Nephron progenitor cell (in vitro differentiated cells): ENCODE results near the gene ADI1.

Experiments
- DNase-seq: peaks from one replicate; pipeline ENCODE4 v3.0.0; 2021
- H3K27ac Mint-ChIP-seq: 2 replicates; pipeline ENCODE4 v1.8.0; 2021; ENCODE audit warnings: mild to moderate bottlenecking, moderate library complexity, mixed read lengths
- H3K27me3 Mint-ChIP-seq: 2 replicates; pipeline ENCODE4 v1.8.0; 2021; ENCODE audit warnings: mild to moderate bottlenecking, low read depth, mixed read lengths; ENCODE audit not compliant: poor library complexity
- H3K36me3 Mint-ChIP-seq: 2 replicates; pipeline ENCODE4 v1.8.0; 2021; ENCODE audit warnings: low read depth, mixed read lengths
- H3K4me1 Mint-ChIP-seq: 2 replicates; pipeline ENCODE4 v1.8.0; 2021; ENCODE audit warnings: mixed read lengths
- H3K4me3 Mint-ChIP-seq: 2 replicates; pipeline ENCODE4 v1.8.0; 2021; ENCODE audit warnings: mild to moderate bottlenecking, moderate library complexity, mixed read lengths
- H3K9me3 Mint-ChIP-seq: 2 replicates; pipeline ENCODE4 v1.8.0; 2021; ENCODE audit warnings: mild to moderate bottlenecking, moderate library complexity, mixed read lengths
- TF ChIP-seq, protein P1 (sequence below): fragments of 200-600 bp; sonication (generic); IDR thresholded peaks from 2 replicates; pipeline ENCODE4 v1.5.0; 2021; ENCODE audit warnings: antibody characterized with exemption

Gene ADI1

DNA sequence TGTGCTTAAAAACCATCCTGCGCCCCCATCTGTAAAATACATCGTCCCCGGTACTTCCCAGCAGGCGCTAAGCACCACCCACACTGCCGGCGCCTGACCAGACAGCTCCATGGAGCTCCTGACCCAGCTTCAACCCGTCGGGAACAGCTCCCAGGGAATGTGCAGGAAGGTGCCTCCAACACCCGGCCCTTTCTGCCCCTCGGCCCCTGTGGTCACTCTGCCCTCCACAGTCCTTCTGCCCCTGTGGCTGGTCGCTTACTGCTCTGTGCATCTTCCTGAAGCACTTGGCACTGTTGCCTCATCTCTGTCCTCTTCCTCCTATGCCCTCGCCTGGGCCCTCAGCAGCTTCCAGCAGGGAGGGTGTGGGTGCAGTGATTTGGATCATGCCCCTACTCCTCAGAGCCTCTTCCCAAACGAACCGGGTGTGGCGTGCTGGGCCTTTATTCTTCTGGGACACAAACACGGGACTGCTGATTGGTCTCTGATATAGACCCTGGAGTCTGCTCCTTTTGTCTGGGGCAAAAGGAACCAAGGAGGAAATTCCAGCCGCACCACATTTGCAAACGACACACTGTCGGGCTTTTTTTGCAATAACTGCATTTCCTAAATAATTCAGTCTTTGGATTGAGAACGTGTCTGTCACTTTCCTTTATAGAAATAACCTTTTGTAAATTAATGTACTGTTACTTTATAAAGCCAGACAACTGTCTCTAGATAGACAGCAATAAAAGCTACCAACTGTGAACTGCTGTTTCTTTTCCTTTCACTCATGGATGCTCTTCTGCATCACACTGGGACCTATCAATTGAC lies 65.9 kb downstream of the ADI1 start:
- Mint-ChIP-seq H3K9me3 (no peaks in the 10 kb centered on the region), H3K36me3 (peaks cover 63% of the 10 kb centered on the region), H3K27me3 (peaks cover under 1% of the 10 kb centered on the region), H3K4me3 (no peak overlapping the region), H3K4me1 (peaks cover 10% of the 10 kb centered on the region), H3K27ac (peak overlapping the region; percentile 61)
- TF ChIP-seq, protein P1, sequence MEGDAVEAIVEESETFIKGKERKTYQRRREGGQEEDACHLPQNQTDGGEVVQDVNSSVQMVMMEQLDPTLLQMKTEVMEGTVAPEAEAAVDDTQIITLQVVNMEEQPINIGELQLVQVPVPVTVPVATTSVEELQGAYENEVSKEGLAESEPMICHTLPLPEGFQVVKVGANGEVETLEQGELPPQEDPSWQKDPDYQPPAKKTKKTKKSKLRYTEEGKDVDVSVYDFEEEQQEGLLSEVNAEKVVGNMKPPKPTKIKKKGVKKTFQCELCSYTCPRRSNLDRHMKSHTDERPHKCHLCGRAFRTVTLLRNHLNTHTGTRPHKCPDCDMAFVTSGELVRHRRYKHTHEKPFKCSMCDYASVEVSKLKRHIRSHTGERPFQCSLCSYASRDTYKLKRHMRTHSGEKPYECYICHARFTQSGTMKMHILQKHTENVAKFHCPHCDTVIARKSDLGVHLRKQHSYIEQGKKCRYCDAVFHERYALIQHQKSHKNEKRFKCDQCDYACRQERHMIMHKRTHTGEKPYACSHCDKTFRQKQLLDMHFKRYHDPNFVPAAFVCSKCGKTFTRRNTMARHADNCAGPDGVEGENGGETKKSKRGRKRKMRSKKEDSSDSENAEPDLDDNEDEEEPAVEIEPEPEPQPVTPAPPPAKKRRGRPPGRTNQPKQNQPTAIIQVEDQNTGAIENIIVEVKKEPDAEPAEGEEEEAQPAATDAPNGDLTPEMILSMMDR, result no peak
- no peak for DNase-seq

DNA sequence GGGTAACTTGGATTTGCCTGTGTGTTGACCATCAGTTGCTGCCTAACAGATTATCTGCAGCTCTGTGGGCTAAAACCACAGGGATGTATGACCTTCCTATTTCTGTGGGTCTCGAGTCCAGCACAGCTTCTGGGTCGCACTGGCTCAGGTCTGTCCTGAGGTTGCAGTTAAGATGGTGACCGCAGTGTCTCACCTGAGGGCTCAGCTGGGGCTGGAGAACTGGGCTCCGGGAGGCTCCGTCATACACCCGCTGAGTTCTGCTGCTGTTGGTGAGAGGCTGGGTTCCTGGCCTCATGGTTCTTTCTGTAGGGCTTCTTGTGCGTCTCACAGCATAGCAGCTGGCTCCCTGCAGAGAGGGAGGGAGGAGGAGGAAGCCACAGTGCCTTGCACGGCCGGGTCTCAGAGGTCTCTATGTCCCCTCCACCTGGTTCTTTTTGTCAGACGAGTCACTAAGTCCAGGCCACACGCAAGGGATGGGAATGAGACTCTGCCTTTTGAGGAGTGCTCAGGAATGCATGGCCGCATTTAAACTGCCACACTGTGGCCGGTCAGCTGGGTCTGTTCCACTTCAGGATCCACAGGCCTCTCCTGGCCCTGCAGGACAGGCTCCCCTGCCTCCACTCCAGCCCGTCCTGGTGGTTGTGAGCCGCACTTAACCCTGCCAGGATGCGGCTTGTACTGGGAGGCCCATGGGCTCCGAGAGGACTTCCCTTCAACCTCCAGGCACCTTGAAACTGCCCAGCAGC lies 67.2 kb downstream of the ADI1 start:
- DNase-seq, result no peak
- H3K9me3 Mint-ChIP-seq, result no peaks in the 10 kb centered on the region
- H3K4me1 Mint-ChIP-seq, result peaks cover 20% of the 10 kb centered on the region
- TF ChIP-seq, protein P1, result no peak
- no peak overlapping the region for H3K4me3 Mint-ChIP-seq
- H3K27me3 Mint-ChIP-seq, result peaks cover 3% of the 10 kb centered on the region
- peaks cover 68% of the 10 kb centered on the region for H3K36me3 Mint-ChIP-seq
- H3K27ac Mint-ChIP-seq, result peak overlapping the region; percentile 57

DNA sequence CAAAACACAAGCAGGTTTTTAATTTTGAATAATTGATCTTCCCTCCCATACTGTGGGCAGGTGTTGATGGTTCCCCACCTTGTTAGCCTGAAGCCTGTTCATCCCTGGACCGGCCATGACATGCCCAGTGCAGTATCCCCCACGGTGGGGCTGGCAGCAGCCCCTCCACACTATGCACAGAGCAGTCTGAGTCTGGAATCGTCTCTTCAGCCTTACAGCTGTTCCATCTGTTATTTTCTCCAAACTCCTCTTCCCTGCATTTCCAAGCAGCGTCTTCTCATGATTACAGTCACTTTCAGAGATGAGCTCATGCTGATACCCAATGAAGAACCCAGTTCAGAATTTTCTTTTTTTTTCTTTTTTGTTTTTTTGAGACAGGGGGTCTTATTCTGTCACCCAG lies 68.2 kb downstream of the ADI1 start:
- Mint-ChIP-seq H3K4me3 (no peak overlapping the region), H3K36me3 (peaks cover 69% of the 10 kb centered on the region), H3K27ac (no peak overlapping the region), H3K27me3 (peaks cover 3% of the 10 kb centered on the region), H3K4me1 (peaks cover 21% of the 10 kb centered on the region), H3K9me3 (no peaks in the 10 kb centered on the region)
- no peak for DNase-seq
- TF ChIP-seq, protein P1, result no peak

DNA sequence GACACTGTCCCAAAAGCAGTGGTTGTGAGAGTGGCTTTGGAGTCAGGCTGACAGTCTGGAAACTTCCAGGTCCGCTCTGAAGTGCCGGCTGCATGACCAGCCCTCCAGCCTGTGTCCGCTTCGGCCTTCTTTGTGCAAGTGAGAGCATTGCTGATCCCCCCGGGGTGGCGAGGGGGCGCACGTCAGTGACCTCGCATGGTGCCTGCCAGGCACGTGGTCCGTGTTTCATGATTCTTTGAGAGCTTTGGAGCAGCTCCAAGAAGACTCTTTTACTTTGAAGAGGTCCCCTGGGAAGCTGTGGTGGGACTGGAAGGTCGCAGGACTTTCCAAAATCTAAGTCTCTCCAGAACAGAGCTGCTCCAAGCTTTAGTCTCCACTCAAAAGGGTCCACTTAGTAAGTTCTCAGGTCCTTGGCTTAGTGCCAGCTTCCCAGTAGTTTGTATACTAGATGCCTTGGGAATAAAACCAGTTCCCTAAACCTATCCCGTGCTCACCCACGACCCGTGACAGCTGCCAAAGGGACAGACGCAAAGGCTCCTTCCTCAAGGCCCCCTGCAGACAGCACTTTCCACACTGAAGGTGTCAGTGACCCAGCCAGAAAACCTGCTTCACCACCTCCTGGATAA lies 68.8 kb downstream of the ADI1 start:
- Mint-ChIP-seq H3K4me3 (no peak overlapping the region), H3K4me1 (peaks cover 21% of the 10 kb centered on the region), H3K36me3 (peaks cover 69% of the 10 kb centered on the region), H3K27ac (no peak overlapping the region), H3K9me3 (no peaks in the 10 kb centered on the region), H3K27me3 (peaks cover 3% of the 10 kb centered on the region)
- TF ChIP-seq, protein P1, result no peak
- DNase-seq, result no peak

DNA sequence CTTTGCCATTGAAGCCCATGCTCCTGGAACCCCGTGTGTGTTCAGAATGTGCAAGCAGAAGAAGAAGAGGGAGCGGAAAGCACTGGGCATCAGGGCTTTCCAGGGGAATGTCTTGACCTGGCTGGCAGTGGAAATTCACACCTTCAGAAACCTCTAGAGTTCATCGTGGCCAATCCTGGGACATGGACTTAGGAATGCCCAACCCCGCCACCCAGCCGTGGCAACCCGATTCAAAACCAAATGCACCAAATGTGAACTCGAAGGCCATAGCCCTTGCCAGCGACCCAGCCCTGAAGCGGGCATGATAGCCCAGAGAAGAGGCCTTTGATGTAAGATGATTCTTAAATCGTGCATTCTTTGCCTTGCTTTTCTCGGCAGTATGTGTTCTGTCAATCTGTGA lies 69.4 kb downstream of the ADI1 start:
- Mint-ChIP-seq H3K27ac (no peak overlapping the region), H3K36me3 (peaks cover 71% of the 10 kb centered on the region), H3K4me3 (no peak overlapping the region), H3K27me3 (peaks cover 3% of the 10 kb centered on the region), H3K4me1 (peaks cover 21% of the 10 kb centered on the region), H3K9me3 (no peaks in the 10 kb centered on the region)
- DNase-seq, result no peak
- TF ChIP-seq, protein P1, result no peak
